ENCODE results near the gene KCNMB1.

- TF ChIP-seq ZNF747 (CRISPR knock-in tag; IDR thresholded peaks at IDR 0.05; ENCODE audit: borderline replicate concordance) (no peak), IRF1 (CRISPR knock-in tag; IDR thresholded peaks at IDR 0.05; ENCODE audit: low read depth) (no peak), CTCF (CRISPR knock-in tag; IDR thresholded peaks at IDR 0.05) (no peak), HOMEZ (CRISPR knock-in tag; IDR thresholded peaks at IDR 0.05; ENCODE audit: low read depth) (no peak), NR0B2 (CRISPR knock-in tag; IDR thresholded peaks at IDR 0.05) (no peak), NFE2 (CRISPR knock-in tag; IDR thresholded peaks at IDR 0.05) (no peak), ATF1 (CRISPR knock-in tag; IDR thresholded peaks at IDR 0.05) (no peak), POLR2A (IDR thresholded peaks at IDR 0.05; ENCODE audit: insufficient read depth in 1 of 2, low read depth in 2 of 2, low read length in 2 of 2) (no peak), EP300 (IDR thresholded peaks at IDR 0.05; ENCODE audit: low read depth in 2 of 2, low read length in 2 of 2) (no peak), EP300 (CRISPR knock-in tag; IDR thresholded peaks at IDR 0.05; ENCODE audit: borderline replicate concordance) (no peak)
These were observed 7.9 kb upstream of the KCNMB1 start for GRCh38 chr5:170397059-170397458.
